HCEC 1CT (cell line): ENCODE data around the gene CD70.
"Not testable (repeated sequence)": the region's sequence is repeated elsewhere in the genome, so short reads cannot be mapped to it uniquely, and the experiment has no call there.

Experiments used
- DNase-seq: peaks from one replicate; pipeline ENCODE4 v3.0.0-alpha.2; 2017

Gene CD70

DNA sequence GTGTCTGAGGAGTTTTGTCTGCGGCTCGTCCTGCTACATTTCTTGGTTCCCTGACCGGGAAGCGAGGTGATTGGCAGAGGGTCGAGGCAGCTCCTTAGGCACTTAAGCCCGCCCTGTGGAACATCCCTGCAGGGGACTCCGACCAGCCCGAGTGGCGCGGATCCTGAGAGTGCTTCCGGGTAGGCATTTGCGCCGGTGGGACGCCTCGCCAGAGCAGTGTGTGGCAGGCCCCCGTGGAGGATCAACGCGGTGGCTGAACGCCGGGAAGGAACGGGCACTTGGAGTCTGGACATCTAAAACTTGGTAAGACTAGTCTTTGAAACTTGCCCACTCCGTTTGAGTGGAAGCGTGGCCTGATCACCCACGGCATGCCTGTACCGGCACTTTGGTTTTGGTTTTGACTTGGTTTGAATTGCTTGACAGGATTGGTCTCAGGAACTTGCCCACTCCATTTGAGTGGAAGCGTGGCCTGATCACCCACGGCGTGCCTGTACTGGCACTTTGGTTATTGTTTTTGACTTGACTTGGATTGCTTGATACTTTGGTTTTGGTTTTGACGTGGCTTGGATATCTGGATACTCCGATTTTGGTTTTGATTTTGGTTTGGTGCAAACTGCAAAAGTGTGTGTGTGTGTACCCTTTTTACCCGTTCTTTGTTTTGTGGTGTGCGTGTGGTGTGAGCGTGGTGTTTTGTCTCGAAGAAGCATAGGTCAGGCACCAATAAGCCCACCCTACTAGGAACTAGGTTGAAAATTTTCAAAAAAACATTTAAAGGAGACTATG lies 6.7 kb upstream of the CD70 start:
- DNase-seq: not testable (repeated sequence)

- no peak for DNase-seq
These were observed 5.7 kb upstream of the CD70 start for GRCh38 chr19:6596621-6597020.

DNA sequence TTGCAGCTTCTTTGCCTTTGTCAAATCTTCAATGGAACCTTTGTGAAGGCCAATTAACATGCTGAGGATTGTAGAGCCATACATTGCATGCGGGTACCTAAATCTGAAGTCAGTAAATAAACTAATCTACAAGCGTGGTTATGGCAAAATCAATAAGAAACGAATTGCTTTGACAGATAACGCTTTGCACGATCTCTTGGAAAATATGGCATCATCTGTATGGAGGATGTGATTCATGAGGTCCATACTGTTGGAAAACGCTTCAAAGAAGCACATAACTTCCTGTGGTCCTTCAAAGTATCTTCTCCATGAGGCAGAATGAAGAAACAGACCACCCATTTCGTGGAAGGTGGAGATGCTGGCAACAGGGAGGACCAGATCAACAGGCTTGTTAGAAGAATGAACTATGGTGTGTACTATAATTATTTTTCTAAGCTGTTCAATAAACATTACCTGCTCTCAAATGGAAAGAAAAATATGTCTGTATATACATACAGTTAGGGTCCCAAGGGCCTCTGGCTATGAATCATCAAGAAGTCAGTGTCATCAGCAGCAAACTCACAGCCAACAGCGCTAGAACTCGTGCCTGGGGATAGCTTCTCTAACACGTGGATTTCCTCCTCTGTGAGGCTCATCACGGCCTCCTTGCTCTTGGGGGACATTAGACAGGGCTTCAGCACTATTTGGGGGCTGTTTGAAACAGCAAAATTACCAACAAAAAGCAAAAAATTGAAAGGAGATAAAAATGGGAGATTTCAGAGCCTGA lies 2.9 kb upstream of the CD70 start:
- DNase-seq: no peak

DNA sequence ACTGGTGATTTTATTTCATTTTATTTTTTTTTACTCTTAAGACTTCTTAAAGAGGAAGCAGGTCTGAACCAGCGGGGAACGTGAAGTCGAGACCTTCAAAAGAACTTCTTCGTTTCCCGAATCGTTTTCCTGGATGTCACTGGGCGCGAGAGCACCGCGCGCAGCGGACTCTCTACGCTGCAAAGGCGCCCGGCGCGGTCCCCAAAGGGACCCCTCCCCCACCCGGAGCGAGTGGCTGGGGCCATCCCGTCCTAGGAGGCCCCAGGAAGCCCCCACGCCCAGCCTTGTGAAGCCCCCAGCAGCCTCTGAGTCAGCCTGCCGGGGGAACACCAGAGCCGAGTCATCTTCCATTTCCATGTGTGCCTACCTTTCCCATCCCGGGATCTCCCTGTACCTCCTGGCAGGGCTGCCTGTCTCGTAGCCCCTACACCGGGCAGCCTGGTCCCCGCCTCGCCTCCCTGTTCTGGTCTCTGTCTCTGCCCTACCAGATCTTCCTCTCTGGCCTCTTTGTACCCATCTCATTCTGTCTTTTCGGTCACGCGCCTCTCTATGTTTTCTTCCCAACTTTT lies 608 bp downstream of the CD70 start:
- no peak for DNase-seq

DNA sequence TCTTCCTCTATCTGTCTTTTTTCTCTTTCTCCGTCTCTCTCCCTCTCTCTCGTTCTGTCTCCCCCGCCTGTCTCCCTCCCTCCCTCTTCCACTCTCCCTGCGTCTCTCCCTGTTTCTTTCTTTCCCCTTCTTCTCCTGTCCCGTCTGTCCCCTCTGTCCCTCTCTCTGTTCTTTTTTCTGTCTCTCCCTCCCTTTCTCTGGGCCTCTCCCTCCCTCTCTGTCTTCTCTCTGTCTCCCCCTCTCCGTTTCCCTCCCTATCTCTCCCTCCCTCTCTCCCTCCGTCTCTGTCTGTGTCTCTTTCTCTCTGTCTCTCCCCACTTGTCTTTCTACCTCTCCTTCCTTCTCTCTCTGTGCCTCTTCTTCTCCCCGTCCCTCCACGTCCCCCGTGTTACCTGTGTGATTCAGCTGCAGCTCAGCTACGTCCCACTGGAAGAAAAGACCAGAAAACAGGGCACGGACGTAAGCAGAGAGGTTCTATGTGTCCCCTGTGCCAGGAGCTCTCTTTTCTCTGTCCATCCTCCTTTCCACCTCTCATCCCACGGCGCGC lies 1.2 kb downstream of the CD70 start:
- DNase-seq: no peak

DNA sequence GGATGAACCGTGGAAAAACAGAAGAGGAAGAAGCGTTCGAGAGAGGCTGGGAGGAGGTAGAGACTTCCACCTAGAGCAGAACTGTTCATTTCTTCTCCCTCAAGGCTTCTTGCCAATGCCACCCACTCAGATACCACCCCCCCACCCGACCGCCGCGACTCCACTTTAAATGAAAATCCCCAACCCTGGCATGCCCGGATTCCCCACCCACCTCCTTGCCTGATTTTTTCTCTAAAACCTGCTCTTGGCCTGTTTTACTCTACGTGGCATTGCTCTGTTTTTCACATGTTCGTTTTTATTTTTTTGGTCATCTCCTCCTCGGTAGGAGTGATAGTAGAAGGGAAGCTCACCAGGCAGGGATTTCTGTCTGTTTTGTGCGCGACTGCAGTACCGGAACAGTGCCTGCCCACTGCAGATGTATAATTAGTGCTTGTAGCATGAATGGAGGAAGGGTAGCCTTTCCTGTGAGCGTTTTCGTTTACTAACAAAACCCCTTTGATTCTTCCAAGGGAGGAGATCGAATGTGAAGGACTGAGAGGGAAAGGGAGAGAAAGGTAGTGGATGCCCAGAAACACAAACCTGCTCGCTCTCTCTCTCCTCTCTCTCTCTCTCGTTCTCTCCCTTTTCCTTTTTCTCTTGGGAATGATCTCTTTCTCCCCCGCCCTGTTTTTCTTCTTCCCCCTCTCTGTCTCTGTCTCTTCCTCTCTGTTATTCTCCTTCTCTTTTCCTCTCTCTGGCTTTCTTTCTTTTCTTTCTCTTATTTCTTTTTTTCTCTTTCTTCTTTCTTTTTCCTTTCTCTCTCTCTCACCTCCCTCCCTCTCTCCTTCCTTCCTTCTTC lies 2.2 kb downstream of the CD70 start:
- DNase-seq: no peak

DNA sequence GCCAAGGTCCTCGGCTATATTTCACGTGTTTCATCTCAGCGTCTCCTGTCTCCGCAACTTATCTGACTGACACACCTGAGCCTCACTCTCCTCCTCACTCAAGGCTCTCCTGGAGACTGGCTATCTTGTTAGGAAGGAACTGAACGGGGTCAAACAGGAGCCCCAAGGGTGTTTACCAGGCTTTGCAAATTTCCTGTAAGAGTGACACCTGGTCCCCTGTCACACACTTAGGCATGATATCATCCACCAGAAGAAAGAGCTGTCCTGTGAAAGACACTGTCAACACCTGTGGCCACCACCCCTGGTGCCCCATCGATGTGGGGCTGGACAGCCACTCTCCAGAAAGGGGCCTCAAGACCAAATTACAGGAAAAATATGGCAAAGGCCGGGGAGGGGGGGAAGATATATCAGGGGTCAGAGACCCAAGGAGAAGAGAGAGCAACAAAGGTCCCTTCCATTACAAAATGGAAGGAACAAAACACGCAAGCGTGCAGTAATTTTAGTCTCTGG lies 2.9 kb downstream of the CD70 start:
- no peak for DNase-seq

- DNase-seq: no peak
These were observed 3.7 kb downstream of the CD70 start for GRCh38 chr19:6587093-6587820.

- no peak for DNase-seq
These were observed 4.2 kb downstream of the CD70 start for GRCh38 chr19:6586726-6587092.

DNA sequence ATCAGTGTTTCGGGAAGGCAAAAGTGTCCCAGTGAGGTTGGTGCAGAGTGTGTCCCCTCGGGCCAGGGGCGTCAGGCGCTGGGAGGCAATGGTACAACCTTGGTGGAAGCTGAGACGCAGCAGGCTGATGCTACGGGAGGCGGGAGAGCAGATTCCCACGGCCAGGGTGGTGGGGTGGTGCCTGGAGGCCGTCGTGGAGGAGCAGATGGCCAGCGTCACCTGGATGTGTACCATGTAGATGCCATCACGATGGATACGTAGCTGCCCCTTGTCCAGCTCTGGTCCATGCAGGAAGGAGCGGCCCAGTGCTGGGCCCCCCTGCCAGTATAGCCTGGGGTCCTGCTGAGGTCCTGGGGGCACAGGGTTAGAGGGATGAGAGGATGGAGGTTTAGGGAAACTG lies 4.9 kb downstream of the CD70 start:
- DNase-seq: no peak

DNA sequence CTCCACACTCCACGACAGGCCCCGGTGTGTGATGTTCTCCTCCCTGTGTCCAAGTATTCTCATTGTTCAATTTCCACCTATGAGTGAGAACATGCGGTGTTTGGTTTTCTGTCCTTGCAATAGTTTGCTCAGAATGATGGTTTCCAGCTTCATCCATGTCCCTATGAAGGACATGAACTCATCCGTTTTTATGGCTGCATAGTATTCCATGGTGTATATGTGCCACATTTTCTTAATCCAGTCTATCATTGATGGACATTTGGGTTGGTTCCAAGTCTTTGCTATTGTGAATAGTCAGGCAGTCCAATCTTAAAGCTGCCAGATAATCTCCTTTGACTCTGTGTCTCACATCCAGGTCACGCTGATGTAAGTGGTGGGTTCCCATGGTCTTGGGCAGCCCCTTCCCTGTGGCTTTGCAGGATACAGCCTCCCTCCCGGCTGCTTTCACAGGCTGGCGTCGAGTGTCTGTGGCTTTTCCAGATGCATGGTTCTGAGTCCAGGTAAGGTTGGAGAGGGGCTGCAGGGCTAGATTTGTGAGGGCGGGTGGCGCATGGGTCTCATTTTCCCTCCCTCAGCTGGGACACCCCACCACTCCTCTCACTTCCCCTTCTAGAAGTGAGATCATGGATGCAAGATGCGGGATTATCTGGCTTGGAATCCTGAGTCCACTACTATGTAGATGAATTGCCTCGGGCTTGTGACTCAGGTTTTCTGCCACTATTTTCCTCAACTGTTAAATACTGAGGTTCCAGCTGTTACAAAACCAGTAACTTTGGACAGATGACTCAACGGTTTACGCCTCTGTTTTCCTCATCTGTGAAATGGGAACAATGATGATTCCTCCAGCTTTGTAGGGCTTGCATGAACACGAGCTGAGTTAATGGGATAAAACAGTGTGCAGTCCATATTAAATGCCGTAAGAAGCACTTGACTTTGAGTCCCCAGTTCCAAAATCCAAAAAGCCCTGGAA lies 8.2 kb downstream of the CD70 start:
- DNase-seq: not testable (repeated sequence)

- peak; percentile 91 for DNase-seq
These were observed 10.6 kb downstream of the CD70 start for GRCh38 chr19:6580313-6580712.

DNA sequence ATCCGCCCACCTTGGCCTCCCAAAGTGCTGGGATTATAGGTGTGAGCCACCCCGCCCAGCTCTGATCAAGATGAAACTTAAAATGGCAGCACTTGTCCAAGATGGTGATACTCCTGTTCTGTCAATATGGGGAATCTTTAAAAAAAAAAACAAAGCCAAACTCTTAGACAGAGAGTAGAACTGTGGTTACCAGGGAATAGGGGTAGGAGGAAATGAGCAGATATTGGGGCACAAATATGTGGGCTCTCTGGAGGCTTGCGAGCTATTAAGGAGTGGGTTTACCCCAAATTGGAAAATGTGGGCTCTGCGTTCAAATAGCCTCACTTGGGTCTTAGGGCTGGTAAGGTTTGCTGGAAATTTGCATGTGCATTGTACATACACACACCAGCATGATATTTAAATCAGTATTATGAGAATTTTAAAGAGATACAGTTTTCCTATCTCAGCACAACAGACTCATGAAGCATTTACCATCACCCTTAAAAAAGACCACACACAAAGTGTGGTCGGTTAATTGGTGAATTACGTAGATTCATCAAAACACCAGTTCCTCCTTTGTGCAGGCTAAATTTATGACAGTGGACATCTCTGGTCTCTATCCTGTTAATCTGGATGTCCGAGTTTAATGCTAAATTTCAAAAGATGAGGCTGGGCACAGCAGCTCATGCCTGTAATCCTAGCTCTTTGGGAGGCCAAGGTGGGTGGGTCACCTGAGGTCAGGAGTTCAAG lies 11.3 kb downstream of the CD70 start:
- DNase-seq: no peak

GRCh38 chr19:6577476-6578125 lies 13.3 kb downstream of the CD70 start:
- no peak for DNase-seq

- DNase-seq: no peak
These were observed 14.0 kb downstream of the CD70 start for GRCh38 chr19:6576869-6577475.

GRCh38 chr19:6573350-6573749 lies 17.6 kb downstream of the CD70 start:
- DNase-seq: no peak

DNA sequence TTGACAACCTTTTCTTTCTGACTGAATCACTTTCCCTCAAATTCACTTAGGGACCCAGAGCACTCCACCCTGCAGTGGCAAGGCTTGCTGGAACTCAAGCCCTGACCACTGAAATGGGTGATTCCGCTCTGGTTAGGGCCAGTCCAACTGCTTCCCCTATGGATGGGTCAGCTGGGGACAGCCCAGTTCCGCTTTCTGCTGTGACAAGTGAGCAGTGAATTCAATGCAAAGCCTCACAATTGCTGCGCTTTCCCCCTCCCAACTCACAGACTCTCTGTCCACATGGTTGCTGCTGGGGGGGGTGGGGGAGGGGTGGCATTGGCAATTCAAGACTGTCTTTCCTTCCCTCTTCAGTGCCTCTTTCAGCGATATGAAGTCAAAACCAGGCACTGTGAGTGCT lies 18.7 kb downstream of the CD70 start:
- no peak for DNase-seq

- no peak for DNase-seq
These were observed 19.8 kb downstream of the CD70 start for GRCh38 chr19:6571167-6571566.

- DNase-seq: no peak
These were observed 20.2 kb downstream of the CD70 start for GRCh38 chr19:6570764-6571163.
